ENCODE results near the gene SLC9A4.

SLC9A4 gene

GRCh38 chr2:102451968-102452367, 21.1 kb upstream of the SLC9A4 start:
- H3K4me1 ChIP-seq (ENCODE audit: control extremely low read depth in 1 of 4, control insufficient read depth in 4 of 4, insufficient read depth in 4 of 4, low read length in 3 of 4): peaks cover 0 to 10% (median 3%) of the 10 kb centered on the region in 4 experiments
- POLR2A ChIA-PET: no interaction called here
- no peak overlapping the region for H3K27ac ChIP-seq (ENCODE audit: insufficient read depth in 1 of 2, low read depth in 1 of 2, low read length in 2 of 2, poor library complexity in 1 of 2, severe bottlenecking in 2 of 2)
- no peak overlapping the region for H3K4me3 ChIP-seq (ENCODE audit: control insufficient read depth in 1 of 7, extremely low read depth in 1 of 7, insufficient read depth in 4 of 7, low read depth in 2 of 7, low read length in 6 of 7)
- no peaks in the 10 kb centered on the region for H3K36me3 ChIP-seq (ENCODE audit: control insufficient read depth in 4 of 4, insufficient read depth in 4 of 4, low read length in 3 of 4)
- CTCF ChIA-PET: interaction anchor here (1.0 to 6.4 kb wide), 11 partner anchors 10 to 446 kb away, joined by 3 to 30 read pairs (median 3); no protein-coding TSS in a partner anchor
- H3K27me3 ChIP-seq (replicated peaks in 2 of 5; ENCODE audit: control insufficient read depth in 4 of 5, insufficient read depth in 5 of 5, low read length in 4 of 5): no peaks in the 10 kb centered on the region
- no peak for DNase-seq
- H3K9me3 ChIP-seq (ENCODE audit: control extremely low read depth in 1 of 5, control insufficient read depth in 4 of 5, insufficient read depth in 2 of 5, low read depth in 1 of 5, low read length in 4 of 5): peaks cover 0 to 3% (median 0%) of the 10 kb centered on the region in 5 experiments
- 94% methylated on average over 2 of the region's 2 CpGs for WGBS (ENCODE audit: insufficient coverage)

- Histone ChIP-seq H3K27ac (ENCODE audit: insufficient read depth in 1 of 2, low read depth in 1 of 2, low read length in 2 of 2, poor library complexity in 1 of 2, severe bottlenecking in 2 of 2) (no peak overlapping the region), H3K36me3 (ENCODE audit: control insufficient read depth in 4 of 4, insufficient read depth in 4 of 4, low read length in 3 of 4) (no peaks in the 10 kb centered on the region), H3K4me1 (ENCODE audit: control extremely low read depth in 1 of 4, control insufficient read depth in 4 of 4, insufficient read depth in 4 of 4, low read length in 3 of 4) (peaks cover 0 to 10% (median 3%) of the 10 kb centered on the region in 4 experiments), H3K27me3 (replicated peaks in 2 of 5; ENCODE audit: control insufficient read depth in 4 of 5, insufficient read depth in 5 of 5, low read length in 4 of 5) (no peaks in the 10 kb centered on the region), H3K4me3 (ENCODE audit: control insufficient read depth in 1 of 7, extremely low read depth in 1 of 7, insufficient read depth in 4 of 7, low read depth in 2 of 7, low read length in 6 of 7) (no peak overlapping the region), H3K9me3 (ENCODE audit: control extremely low read depth in 1 of 5, control insufficient read depth in 4 of 5, insufficient read depth in 2 of 5, low read depth in 1 of 5, low read length in 4 of 5) (peaks cover 0 to 3% (median 0%) of the 10 kb centered on the region in 5 experiments)
- peak in 2 of 3 donors; percentile 62 to 64 for DNase-seq
- POLR2A ChIA-PET: no interaction called here
- WGBS (ENCODE audit: insufficient coverage): 0% methylated on average over 3 of the region's 4 CpGs
- CTCF ChIA-PET: interaction anchor here (0.9 to 1.1 kb wide), 2 partner anchors 10 to 433 kb away, joined by 3 to 5 read pairs; no protein-coding TSS in a partner anchor
Observed at GRCh38 chr2:102453501-102453900, 19.5 kb upstream of the SLC9A4 start.

GRCh38 chr2:102455061-102455670, 17.9 kb upstream of the SLC9A4 start:
- Histone ChIP-seq H3K27ac (ENCODE audit: insufficient read depth in 1 of 2, low read depth in 1 of 2, low read length in 2 of 2, poor library complexity in 1 of 2, severe bottlenecking in 2 of 2) (no peak overlapping the region), H3K27me3 (replicated peaks in 2 of 5; ENCODE audit: control insufficient read depth in 4 of 5, insufficient read depth in 5 of 5, low read length in 4 of 5) (no peaks in the 10 kb centered on the region), H3K9me3 (ENCODE audit: control extremely low read depth in 1 of 5, control insufficient read depth in 4 of 5, insufficient read depth in 2 of 5, low read depth in 1 of 5, low read length in 4 of 5) (peaks cover 0 to 3% (median 0%) of the 10 kb centered on the region in 5 experiments), H3K36me3 (ENCODE audit: control insufficient read depth in 4 of 4, insufficient read depth in 4 of 4, low read length in 3 of 4) (no peaks in the 10 kb centered on the region), H3K4me3 (ENCODE audit: control insufficient read depth in 1 of 7, extremely low read depth in 1 of 7, insufficient read depth in 4 of 7, low read depth in 2 of 7, low read length in 6 of 7) (no peak overlapping the region), H3K4me1 (ENCODE audit: control extremely low read depth in 1 of 4, control insufficient read depth in 4 of 4, insufficient read depth in 4 of 4, low read length in 3 of 4) (peaks cover 0 to 10% (median 3%) of the 10 kb centered on the region in 4 experiments)
- POLR2A ChIA-PET: no interaction called here
- no peak for DNase-seq
- 100% methylated on average over 1 of the region's 2 CpGs for WGBS (ENCODE audit: insufficient coverage)
- CTCF ChIA-PET: no interaction called here

GRCh38 chr2:102460467-102460866, 12.6 kb upstream of the SLC9A4 start:
- H3K4me3 ChIP-seq (ENCODE audit: control insufficient read depth in 1 of 7, extremely low read depth in 1 of 7, insufficient read depth in 4 of 7, low read depth in 2 of 7, low read length in 6 of 7): no peak overlapping the region
- peaks cover 0 to 2% (median 0%) of the 10 kb centered on the region in 5 experiments for H3K27me3 ChIP-seq (replicated peaks in 2 of 5; ENCODE audit: control insufficient read depth in 4 of 5, insufficient read depth in 5 of 5, low read length in 4 of 5)
- no CpG with 5 or more reads among the region's 1 CpG for WGBS (ENCODE audit: insufficient coverage)
- no peaks in the 10 kb centered on the region for H3K4me1 ChIP-seq (ENCODE audit: control extremely low read depth in 1 of 4, control insufficient read depth in 4 of 4, insufficient read depth in 4 of 4, low read length in 3 of 4)
- H3K36me3 ChIP-seq (ENCODE audit: control insufficient read depth in 4 of 4, insufficient read depth in 4 of 4, low read length in 3 of 4): no peaks in the 10 kb centered on the region
- ChIA-PET CTCF (interaction anchor here (0.6 to 1.3 kb wide), 2 partner anchors 29 to 224 kb away, joined by 3 to 4 read pairs; no protein-coding TSS in a partner anchor), POLR2A (no interaction called here)
- peaks cover 0 to 3% (median 1%) of the 10 kb centered on the region in 5 experiments for H3K9me3 ChIP-seq (ENCODE audit: control extremely low read depth in 1 of 5, control insufficient read depth in 4 of 5, insufficient read depth in 2 of 5, low read depth in 1 of 5, low read length in 4 of 5)
- no peak overlapping the region for H3K27ac ChIP-seq (ENCODE audit: insufficient read depth in 1 of 2, low read depth in 1 of 2, low read length in 2 of 2, poor library complexity in 1 of 2, severe bottlenecking in 2 of 2)
- no peak for DNase-seq

GRCh38 chr2:102461188-102461587, 11.8 kb upstream of the SLC9A4 start:
- H3K4me3 ChIP-seq (ENCODE audit: control insufficient read depth in 1 of 7, extremely low read depth in 1 of 7, insufficient read depth in 4 of 7, low read depth in 2 of 7, low read length in 6 of 7): no peak overlapping the region
- peaks cover 0 to 3% (median 1%) of the 10 kb centered on the region in 5 experiments for H3K9me3 ChIP-seq (ENCODE audit: control extremely low read depth in 1 of 5, control insufficient read depth in 4 of 5, insufficient read depth in 2 of 5, low read depth in 1 of 5, low read length in 4 of 5)
- H3K27ac ChIP-seq (ENCODE audit: insufficient read depth in 1 of 2, low read depth in 1 of 2, low read length in 2 of 2, poor library complexity in 1 of 2, severe bottlenecking in 2 of 2): no peak overlapping the region
- CTCF ChIA-PET: interaction anchor here (1.7 to 2.3 kb wide), 3 partner anchors 10 to 18 kb away, joined by 7 to 12 read pairs (median 10); partner anchors contain the start of gene SLC9A4
- H3K4me1 ChIP-seq (ENCODE audit: control extremely low read depth in 1 of 4, control insufficient read depth in 4 of 4, insufficient read depth in 4 of 4, low read length in 3 of 4): no peaks in the 10 kb centered on the region
- H3K36me3 ChIP-seq (ENCODE audit: control insufficient read depth in 4 of 4, insufficient read depth in 4 of 4, low read length in 3 of 4): no peaks in the 10 kb centered on the region
- no peak for DNase-seq
- POLR2A ChIA-PET: no interaction called here
- WGBS (ENCODE audit: insufficient coverage): 100% methylated on average over 6 of the region's 6 CpGs
- H3K27me3 ChIP-seq (replicated peaks in 2 of 5; ENCODE audit: control insufficient read depth in 4 of 5, insufficient read depth in 5 of 5, low read length in 4 of 5): peaks cover 0 to 2% (median 0%) of the 10 kb centered on the region in 5 experiments

- H3K4me3 ChIP-seq (ENCODE audit: control insufficient read depth in 1 of 7, extremely low read depth in 1 of 7, insufficient read depth in 4 of 7, low read depth in 2 of 7, low read length in 6 of 7): no peak overlapping the region
- H3K27me3 ChIP-seq (replicated peaks in 2 of 5; ENCODE audit: control insufficient read depth in 4 of 5, insufficient read depth in 5 of 5, low read length in 4 of 5): peaks cover 0 to 2% (median 0%) of the 10 kb centered on the region in 5 experiments
- DNase-seq: no peak
- no peak overlapping the region for H3K27ac ChIP-seq (ENCODE audit: insufficient read depth in 1 of 2, low read depth in 1 of 2, low read length in 2 of 2, poor library complexity in 1 of 2, severe bottlenecking in 2 of 2)
- CTCF ChIA-PET: interaction anchor here (0.8 to 2.3 kb wide), 3 partner anchors 10 to 153 kb away, joined by 3 to 10 read pairs (median 3); partner anchors contain the start of gene SLC9A4
- 100% methylated on average over 2 of the region's 5 CpGs for WGBS (ENCODE audit: insufficient coverage)
- H3K4me1 ChIP-seq (ENCODE audit: control extremely low read depth in 1 of 4, control insufficient read depth in 4 of 4, insufficient read depth in 4 of 4, low read length in 3 of 4): no peaks in the 10 kb centered on the region
- POLR2A ChIA-PET: no interaction called here
- peaks cover 0 to 3% (median 2%) of the 10 kb centered on the region in 5 experiments for H3K9me3 ChIP-seq (ENCODE audit: control extremely low read depth in 1 of 5, control insufficient read depth in 4 of 5, insufficient read depth in 2 of 5, low read depth in 1 of 5, low read length in 4 of 5)
- no peaks in the 10 kb centered on the region for H3K36me3 ChIP-seq (ENCODE audit: control insufficient read depth in 4 of 4, insufficient read depth in 4 of 4, low read length in 3 of 4)
Observed at GRCh38 chr2:102463160-102463559, 9.9 kb upstream of the SLC9A4 start.

GRCh38 chr2:102470168-102470567, 2.9 kb upstream of the SLC9A4 start:
- no peak for DNase-seq
- peaks cover 0 to 9% (median 6%) of the 10 kb centered on the region in 5 experiments for H3K9me3 ChIP-seq (ENCODE audit: control extremely low read depth in 1 of 5, control insufficient read depth in 4 of 5, insufficient read depth in 2 of 5, low read depth in 1 of 5, low read length in 4 of 5)
- no peaks in the 10 kb centered on the region for H3K36me3 ChIP-seq (ENCODE audit: control insufficient read depth in 4 of 4, insufficient read depth in 4 of 4, low read length in 3 of 4)
- H3K27ac ChIP-seq (ENCODE audit: insufficient read depth in 1 of 2, low read depth in 1 of 2, low read length in 2 of 2, poor library complexity in 1 of 2, severe bottlenecking in 2 of 2): no peak overlapping the region
- POLR2A ChIA-PET: no interaction called here
- no peaks in the 10 kb centered on the region for H3K4me1 ChIP-seq (ENCODE audit: control extremely low read depth in 1 of 4, control insufficient read depth in 4 of 4, insufficient read depth in 4 of 4, low read length in 3 of 4)
- peaks cover 0 to 10% (median 2%) of the 10 kb centered on the region in 5 experiments for H3K27me3 ChIP-seq (replicated peaks in 2 of 5; ENCODE audit: control insufficient read depth in 4 of 5, insufficient read depth in 5 of 5, low read length in 4 of 5)
- WGBS (ENCODE audit: insufficient coverage): 91% methylated on average over 1 of the region's 1 CpG
- CTCF ChIA-PET: interaction anchor here (1.2 to 8.1 kb wide), 4 partner anchors 19 to 233 kb away, joined by 3 to 111 read pairs (median 22); no protein-coding TSS in a partner anchor
- no peak overlapping the region for H3K4me3 ChIP-seq (ENCODE audit: control insufficient read depth in 1 of 7, extremely low read depth in 1 of 7, insufficient read depth in 4 of 7, low read depth in 2 of 7, low read length in 6 of 7)
